SK-N-SH treated with all-trans-retinoic acid at 6 μM for 48 hours (cell line): Measurements from ENCODE around the gene LALBA.

ENCODE experiments used
- BACH2 ChIP-seq: fragments of 250-450 bp; sonication (Bioruptor Pico); IDR thresholded peaks from 2 replicates; pipeline ENCODE4 v1.9.0; 2021; ENCODE audit warnings: mild to moderate bottlenecking, borderline replicate concordance
- CSDC2 ChIP-seq: fragments of 250-450 bp; sonication (Bioruptor Pico); IDR thresholded peaks from 2 replicates; pipeline ENCODE4 v1.5.0; 2020; ENCODE audit warnings: mild to moderate bottlenecking, moderate library complexity
- RARB ChIP-seq: fragments of 250-450 bp; sonication (Bioruptor Pico); IDR thresholded peaks from 2 replicates; pipeline ENCODE4 v1.8.0; 2021; ENCODE audit warnings: mild to moderate bottlenecking, moderate library complexity
- TOX ChIP-seq: fragments of 250-450 bp; sonication (Bioruptor Pico); IDR thresholded peaks from 2 replicates; pipeline ENCODE4 v1.8.0; 2021; ENCODE audit warnings: mild to moderate bottlenecking, moderate library complexity, borderline replicate concordance
- ZFP3 ChIP-seq: fragments of 250-450 bp; sonication (Bioruptor Pico); IDR thresholded peaks from 2 replicates; pipeline ENCODE4 v1.5.0; 2020; ENCODE audit warnings: mild to moderate bottlenecking, moderate library complexity
- ZFP30 ChIP-seq: fragments of 450-650 bp; formaldehyde crosslinking; IDR thresholded peaks from 2 replicates; pipeline ENCODE4 v1.5.0; 2022; ENCODE audit warnings: mild to moderate bottlenecking, moderate library complexity
- ZNF70 ChIP-seq: fragments of 450-650 bp; formaldehyde crosslinking; IDR thresholded peaks from 2 replicates; pipeline ENCODE4 v1.5.0; 2020; ENCODE audit warnings: mild to moderate bottlenecking, moderate library complexity
- TF ChIP-seq, protein P1 (sequence below): fragments of 250-450 bp; sonication (Bioruptor Pico); IDR thresholded peaks from 2 replicates; pipeline ENCODE4 v1.5.1; 2020; ENCODE audit warnings: low read depth, mild to moderate bottlenecking, moderate library complexity
- TF ChIP-seq, protein P2 (sequence below): fragments of 250-450 bp; sonication (Bioruptor Pico); IDR thresholded peaks from 2 replicates; pipeline ENCODE4 v1.8.0; 2020; ENCODE audit warnings: mild to moderate bottlenecking, moderate library complexity, borderline replicate concordance

DNA sequence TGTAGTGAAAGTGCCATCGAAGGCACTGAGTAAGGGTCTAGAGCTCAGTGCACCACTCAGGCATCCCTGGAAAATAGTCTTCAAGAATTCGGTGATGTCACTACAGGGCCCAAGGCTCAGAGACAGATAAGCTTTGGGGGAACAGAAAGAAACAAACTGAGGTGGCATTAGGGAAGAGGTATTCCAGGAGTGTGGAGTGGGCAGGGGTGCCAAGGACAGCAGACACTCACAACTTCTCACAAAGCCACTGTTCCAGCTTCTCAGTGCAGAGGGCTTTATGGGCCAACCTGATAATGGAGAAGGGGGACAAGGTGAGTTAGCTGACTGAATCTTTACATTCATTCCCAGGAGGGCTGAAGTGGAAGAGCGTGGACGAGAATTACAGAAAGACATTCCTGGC lies 2.1 kb downstream of the LALBA start:
- TF ChIP-seq ZNF70 (CRISPR knock-in tag) (no peak), TOX (CRISPR knock-in tag) (no peak), CSDC2 (no peak), ZFP30 (CRISPR knock-in tag) (no peak), ZFP3 (CRISPR knock-in tag) (no peak), RARB (no peak), BACH2 (CRISPR knock-in tag) (no peak)
- TF ChIP-seq, protein P1, sequence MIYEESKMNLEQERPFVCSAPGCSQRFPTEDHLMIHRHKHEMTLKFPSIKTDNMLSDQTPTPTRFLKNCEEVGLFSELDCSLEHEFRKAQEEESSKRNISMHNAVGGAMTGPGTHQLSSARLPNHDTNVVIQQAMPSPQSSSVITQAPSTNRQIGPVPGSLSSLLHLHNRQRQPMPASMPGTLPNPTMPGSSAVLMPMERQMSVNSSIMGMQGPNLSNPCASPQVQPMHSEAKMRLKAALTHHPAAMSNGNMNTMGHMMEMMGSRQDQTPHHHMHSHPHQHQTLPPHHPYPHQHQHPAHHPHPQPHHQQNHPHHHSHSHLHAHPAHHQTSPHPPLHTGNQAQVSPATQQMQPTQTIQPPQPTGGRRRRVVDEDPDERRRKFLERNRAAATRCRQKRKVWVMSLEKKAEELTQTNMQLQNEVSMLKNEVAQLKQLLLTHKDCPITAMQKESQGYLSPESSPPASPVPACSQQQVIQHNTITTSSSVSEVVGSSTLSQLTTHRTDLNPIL (CRISPR knock-in tag), result no peak
- TF ChIP-seq, protein P2, sequence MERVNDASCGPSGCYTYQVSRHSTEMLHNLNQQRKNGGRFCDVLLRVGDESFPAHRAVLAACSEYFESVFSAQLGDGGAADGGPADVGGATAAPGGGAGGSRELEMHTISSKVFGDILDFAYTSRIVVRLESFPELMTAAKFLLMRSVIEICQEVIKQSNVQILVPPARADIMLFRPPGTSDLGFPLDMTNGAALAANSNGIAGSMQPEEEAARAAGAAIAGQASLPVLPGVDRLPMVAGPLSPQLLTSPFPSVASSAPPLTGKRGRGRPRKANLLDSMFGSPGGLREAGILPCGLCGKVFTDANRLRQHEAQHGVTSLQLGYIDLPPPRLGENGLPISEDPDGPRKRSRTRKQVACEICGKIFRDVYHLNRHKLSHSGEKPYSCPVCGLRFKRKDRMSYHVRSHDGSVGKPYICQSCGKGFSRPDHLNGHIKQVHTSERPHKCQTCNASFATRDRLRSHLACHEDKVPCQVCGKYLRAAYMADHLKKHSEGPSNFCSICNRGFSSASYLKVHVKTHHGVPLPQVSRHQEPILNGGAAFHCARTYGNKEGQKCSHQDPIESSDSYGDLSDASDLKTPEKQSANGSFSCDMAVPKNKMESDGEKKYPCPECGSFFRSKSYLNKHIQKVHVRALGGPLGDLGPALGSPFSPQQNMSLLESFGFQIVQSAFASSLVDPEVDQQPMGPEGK, result no peak
